ENCODE data around the gene RAB13. TPM values are rescaled to one million over a fixed set of nuclear protein-coding genes. Genes with fewer than 3 reads are reported as not detected.

The RAB13 gene
- total and polyA plus RNA-seq, 2 of the 13 experiments (the other 11 are each of a cell fraction or from before 2014, with no cell fraction given): 15.9 to 24.7 TPM

DNA sequence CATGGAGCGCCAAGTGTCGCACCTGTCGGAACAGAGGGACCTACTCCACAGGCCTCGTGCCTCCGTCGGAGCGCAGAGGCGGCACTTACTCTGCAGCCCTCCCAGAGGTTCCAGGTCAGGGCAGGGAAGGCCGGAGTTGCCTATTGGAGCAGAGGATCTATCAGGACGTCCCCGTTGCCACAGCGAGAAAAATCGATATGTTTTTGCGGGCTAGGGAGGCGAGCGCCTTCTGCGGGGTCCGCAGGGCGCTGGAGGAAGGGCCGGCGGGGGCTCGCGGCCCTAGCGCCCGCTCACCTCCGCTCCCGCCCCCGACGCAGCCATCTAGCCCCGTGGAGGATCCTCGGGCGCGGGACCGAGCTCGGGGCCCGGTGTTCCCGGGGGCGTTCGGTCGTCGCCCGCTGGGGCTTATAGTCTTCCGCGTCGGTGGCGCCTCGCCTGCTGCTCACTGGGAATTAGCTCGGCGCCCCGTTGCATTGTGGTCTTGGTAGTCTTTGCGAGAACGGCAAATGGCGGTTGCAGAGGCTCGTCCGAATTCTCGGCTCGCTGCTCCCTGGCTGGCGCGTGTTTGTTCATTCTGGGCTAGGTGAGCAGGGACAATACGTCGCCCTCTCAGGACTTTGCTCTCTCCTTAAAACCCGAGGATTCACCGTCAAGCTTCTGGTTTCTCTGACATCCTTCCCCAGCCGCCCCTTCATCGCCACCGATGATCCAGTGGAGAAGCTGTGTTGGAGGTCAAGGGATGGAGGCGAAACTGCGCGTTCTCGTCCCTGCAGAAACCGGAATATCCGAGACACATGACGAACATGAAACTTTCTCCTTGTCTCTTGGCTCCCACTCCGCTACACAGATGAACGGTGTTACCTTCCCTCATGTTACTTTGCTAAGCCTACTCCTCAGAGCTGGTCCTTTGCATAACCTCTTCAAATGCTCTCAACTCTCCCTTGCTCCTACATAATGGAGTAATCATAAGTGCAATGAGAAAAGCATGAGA is 8.6 kb downstream of the RAB13 start, which contains the start of gene JTB (continued):
- TF ChIP-seq ZIK1 (CRISPR knock-in tag; IDR thresholded peaks at IDR 0.05; ENCODE audit: borderline replicate concordance, low read depth): peak; percentile 90
- peak; percentile 50; the same call in 1 of the 2 replicates for TF ChIP-seq ELF3 (CRISPR knock-in tag; IDR thresholded peaks at IDR 0.05)
- TF ChIP-seq SIX1 (CRISPR knock-in tag; IDR thresholded peaks at IDR 0.05; ENCODE audit: borderline replicate concordance): peak; percentile 18; the same call in 1 of the 2 replicates
- TF ChIP-seq ZNF766 (CRISPR knock-in tag; IDR thresholded peaks at IDR 0.05; ENCODE audit: borderline replicate concordance): 0 out of 2 replicates have a peak, but pooled peaks have one; percentile 52
- TF ChIP-seq DRAP1 (CRISPR knock-in tag; IDR thresholded peaks at IDR 0.05): peak; percentile 54; the same call in 1 of the 2 replicates
- TF ChIP-seq STAT5B (CRISPR knock-in tag; IDR thresholded peaks at IDR 0.05): no peak
- no peak; the same call in 1 of the 2 replicates for TF ChIP-seq ZSCAN21 (CRISPR knock-in tag; IDR thresholded peaks at IDR 0.05; ENCODE audit: borderline replicate concordance)
- peak; percentile 83 for TF ChIP-seq PHF20 (CRISPR knock-in tag; IDR thresholded peaks at IDR 0.05)
- TF ChIP-seq, protein P1, sequence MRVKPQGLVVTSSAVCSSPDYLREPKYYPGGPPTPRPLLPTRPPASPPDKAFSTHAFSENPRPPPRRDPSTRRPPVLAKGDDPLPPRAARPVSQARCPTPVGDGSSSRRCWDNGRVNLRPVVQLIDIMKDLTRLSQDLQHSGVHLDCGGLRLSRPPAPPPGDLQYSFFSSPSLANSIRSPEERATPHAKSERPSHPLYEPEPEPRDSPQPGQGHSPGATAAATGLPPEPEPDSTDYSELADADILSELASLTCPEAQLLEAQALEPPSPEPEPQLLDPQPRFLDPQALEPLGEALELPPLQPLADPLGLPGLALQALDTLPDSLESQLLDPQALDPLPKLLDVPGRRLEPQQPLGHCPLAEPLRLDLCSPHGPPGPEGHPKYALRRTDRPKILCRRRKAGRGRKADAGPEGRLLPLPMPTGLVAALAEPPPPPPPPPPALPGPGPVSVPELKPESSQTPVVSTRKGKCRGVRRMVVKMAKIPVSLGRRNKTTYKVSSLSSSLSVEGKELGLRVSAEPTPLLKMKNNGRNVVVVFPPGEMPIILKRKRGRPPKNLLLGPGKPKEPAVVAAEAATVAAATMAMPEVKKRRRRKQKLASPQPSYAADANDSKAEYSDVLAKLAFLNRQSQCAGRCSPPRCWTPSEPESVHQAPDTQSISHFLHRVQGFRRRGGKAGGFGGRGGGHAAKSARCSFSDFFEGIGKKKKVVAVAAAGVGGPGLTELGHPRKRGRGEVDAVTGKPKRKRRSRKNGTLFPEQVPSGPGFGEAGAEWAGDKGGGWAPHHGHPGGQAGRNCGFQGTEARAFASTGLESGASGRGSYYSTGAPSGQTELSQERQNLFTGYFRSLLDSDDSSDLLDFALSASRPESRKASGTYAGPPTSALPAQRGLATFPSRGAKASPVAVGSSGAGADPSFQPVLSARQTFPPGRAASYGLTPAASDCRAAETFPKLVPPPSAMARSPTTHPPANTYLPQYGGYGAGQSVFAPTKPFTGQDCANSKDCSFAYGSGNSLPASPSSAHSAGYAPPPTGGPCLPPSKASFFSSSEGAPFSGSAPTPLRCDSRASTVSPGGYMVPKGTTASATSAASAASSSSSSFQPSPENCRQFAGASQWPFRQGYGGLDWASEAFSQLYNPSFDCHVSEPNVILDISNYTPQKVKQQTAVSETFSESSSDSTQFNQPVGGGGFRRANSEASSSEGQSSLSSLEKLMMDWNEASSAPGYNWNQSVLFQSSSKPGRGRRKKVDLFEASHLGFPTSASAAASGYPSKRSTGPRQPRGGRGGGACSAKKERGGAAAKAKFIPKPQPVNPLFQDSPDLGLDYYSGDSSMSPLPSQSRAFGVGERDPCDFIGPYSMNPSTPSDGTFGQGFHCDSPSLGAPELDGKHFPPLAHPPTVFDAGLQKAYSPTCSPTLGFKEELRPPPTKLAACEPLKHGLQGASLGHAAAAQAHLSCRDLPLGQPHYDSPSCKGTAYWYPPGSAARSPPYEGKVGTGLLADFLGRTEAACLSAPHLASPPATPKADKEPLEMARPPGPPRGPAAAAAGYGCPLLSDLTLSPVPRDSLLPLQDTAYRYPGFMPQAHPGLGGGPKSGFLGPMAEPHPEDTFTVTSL (CRISPR knock-in tag; IDR thresholded peaks at IDR 0.05; ENCODE audit: borderline replicate concordance): 0 out of 2 replicates have a peak, but pooled peaks have one; percentile 40
- TF ChIP-seq REXO4 (CRISPR knock-in tag; IDR thresholded peaks at IDR 0.05; ENCODE audit: borderline replicate concordance): no peak
- TF ChIP-seq SP140L (CRISPR knock-in tag; IDR thresholded peaks at IDR 0.05; ENCODE audit: borderline replicate concordance): no peak; the same call in 1 of the 2 replicates
- TF ChIP-seq HMGA1 (CRISPR knock-in tag; conservative IDR thresholded peaks at IDR 0.05): 0 out of 2 replicates have a peak, but pooled peaks have one; percentile 91
- no peak for TF ChIP-seq XBP1 (CRISPR knock-in tag; IDR thresholded peaks at IDR 0.05)
- TF ChIP-seq, protein P2, sequence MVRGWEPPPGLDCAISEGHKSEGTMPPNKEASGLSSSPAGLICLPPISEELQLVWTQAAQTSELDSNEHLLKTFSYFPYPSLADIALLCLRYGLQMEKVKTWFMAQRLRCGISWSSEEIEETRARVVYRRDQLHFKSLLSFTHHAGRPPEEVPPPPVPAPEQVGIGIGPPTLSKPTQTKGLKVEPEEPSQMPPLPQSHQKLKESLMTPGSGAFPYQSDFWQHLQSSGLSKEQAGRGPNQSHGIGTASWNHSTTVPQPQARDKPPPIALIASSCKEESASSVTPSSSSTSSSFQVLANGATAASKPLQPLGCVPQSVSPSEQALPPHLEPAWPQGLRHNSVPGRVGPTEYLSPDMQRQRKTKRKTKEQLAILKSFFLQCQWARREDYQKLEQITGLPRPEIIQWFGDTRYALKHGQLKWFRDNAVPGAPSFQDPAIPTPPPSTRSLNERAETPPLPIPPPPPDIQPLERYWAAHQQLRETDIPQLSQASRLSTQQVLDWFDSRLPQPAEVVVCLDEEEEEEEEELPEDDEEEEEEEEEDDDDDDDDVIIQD (CRISPR knock-in tag; IDR thresholded peaks at IDR 0.05; ENCODE audit: low read depth): 0 out of 2 replicates have a peak, but pooled peaks have one; percentile 5
- TF ChIP-seq, protein P3, sequence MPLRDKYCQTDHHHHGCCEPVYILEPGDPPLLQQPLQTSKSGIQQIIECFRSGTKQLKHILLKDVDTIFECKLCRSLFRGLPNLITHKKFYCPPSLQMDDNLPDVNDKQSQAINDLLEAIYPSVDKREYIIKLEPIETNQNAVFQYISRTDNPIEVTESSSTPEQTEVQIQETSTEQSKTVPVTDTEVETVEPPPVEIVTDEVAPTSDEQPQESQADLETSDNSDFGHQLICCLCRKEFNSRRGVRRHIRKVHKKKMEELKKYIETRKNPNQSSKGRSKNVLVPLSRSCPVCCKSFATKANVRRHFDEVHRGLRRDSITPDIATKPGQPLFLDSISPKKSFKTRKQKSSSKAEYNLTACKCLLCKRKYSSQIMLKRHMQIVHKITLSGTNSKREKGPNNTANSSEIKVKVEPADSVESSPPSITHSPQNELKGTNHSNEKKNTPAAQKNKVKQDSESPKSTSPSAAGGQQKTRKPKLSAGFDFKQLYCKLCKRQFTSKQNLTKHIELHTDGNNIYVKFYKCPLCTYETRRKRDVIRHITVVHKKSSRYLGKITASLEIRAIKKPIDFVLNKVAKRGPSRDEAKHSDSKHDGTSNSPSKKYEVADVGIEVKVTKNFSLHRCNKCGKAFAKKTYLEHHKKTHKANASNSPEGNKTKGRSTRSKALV (CRISPR knock-in tag; IDR thresholded peaks at IDR 0.05): peak; percentile 27; the same call in 1 of the 2 replicates
- TF ChIP-seq, protein P4, sequence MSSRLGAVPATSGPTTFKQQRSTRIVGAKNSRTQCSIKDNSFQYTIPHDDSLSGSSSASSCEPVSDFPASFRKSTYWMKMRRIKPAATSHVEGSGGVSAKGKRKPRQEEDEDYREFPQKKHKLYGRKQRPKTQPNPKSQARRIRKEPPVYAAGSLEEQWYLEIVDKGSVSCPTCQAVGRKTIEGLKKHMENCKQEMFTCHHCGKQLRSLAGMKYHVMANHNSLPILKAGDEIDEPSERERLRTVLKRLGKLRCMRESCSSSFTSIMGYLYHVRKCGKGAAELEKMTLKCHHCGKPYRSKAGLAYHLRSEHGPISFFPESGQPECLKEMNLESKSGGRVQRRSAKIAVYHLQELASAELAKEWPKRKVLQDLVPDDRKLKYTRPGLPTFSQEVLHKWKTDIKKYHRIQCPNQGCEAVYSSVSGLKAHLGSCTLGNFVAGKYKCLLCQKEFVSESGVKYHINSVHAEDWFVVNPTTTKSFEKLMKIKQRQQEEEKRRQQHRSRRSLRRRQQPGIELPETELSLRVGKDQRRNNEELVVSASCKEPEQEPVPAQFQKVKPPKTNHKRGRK (CRISPR knock-in tag; IDR thresholded peaks at IDR 0.05): no peak
